ENCODE results near the gene ZDHHC11.
"Not testable (repeated sequence)": the region's sequence is repeated elsewhere in the genome, so short reads cannot be mapped to it uniquely, and the experiment has no call there.

ZDHHC11 gene

GRCh38 chr5:854966-855743 lies 4.4 kb upstream of the ZDHHC11 start:
- Histone ChIP-seq H3K4me1 (ENCODE audit: control insufficient read depth, insufficient read depth, low read depth, low read length) (peaks cover 2% of the 10 kb centered on the region), H3K79me1 (replicated peaks; ENCODE audit: low read length, poor library complexity, severe bottlenecking) (no peaks in the 10 kb centered on the region), H3K9ac (ENCODE audit: low read length) (no peak overlapping the region), H3K27me3 (ENCODE audit: control insufficient read depth in 1 of 2, insufficient read depth in 1 of 2, low read length in 2 of 2) (peaks cover 4 to 44% of the 10 kb centered on the region in 2 experiments), H3K4me2 (ENCODE audit: low read length, poor library complexity, severe bottlenecking) (no peak overlapping the region), H2BK120ac (ENCODE audit: low read depth, low read length) (no peak overlapping the region), H3K23ac (ENCODE audit: low read length in 2 of 2) (no peak overlapping the region), H4K8ac (ENCODE audit: low read length) (no peak overlapping the region), H4K91ac (ENCODE audit: low read length) (no peak overlapping the region), H3K18ac (ENCODE audit: low read depth in 1 of 2, low read length in 2 of 2) (no peak overlapping the region), H3K9me3 (ENCODE audit: control insufficient read depth, low read length) (no peaks in the 10 kb centered on the region), H2AFZ (ENCODE audit: low read depth, low read length) (no peak overlapping the region), H3K4ac (ENCODE audit: low read depth in 1 of 2, low read length in 2 of 2) (no peak overlapping the region), H2BK5ac (ENCODE audit: low read depth, low read length, poor library complexity, severe bottlenecking) (no peak overlapping the region), H3K27ac (ENCODE audit: low read length, poor library complexity, severe bottlenecking) (no peak overlapping the region), H2BK15ac (ENCODE audit: low read depth, poor library complexity, severe bottlenecking) (no peak overlapping the region), H2BK12ac (ENCODE audit: low read length in 2 of 2) (no peak overlapping the region), H3K36me3 (ENCODE audit: control insufficient read depth in 1 of 2, insufficient read depth in 2 of 2, low read depth in 1 of 2, low read length in 2 of 2) (peaks cover 0 to 10% of the 10 kb centered on the region in 2 experiments), H2AK5ac (ENCODE audit: low read length, severe bottlenecking) (no peak overlapping the region), H3K14ac (ENCODE audit: low read length in 2 of 2) (no peak overlapping the region), H3K4me3 (ENCODE audit: insufficient read depth in 1 of 2, low read depth in 1 of 2, low read length in 2 of 2) (no peak overlapping the region)
- WGBS = 95% methylated on average over 32 of the region's 32 CpGs
- no peak for DNase-seq

GRCh38 chr5:854217-854616 lies 3.4 kb upstream of the ZDHHC11 start:
- H3K36me3 ChIP-seq (ENCODE audit: control insufficient read depth in 1 of 2, insufficient read depth in 2 of 2, low read depth in 1 of 2, low read length in 2 of 2) = peaks cover 0 to under 1% of the 10 kb centered on the region in 2 experiments
- H2BK15ac ChIP-seq (ENCODE audit: low read depth, poor library complexity, severe bottlenecking) = no peak overlapping the region
- no peak overlapping the region for H2BK120ac ChIP-seq (ENCODE audit: low read depth, low read length)
- peaks cover 2% of the 10 kb centered on the region for H3K4me1 ChIP-seq (ENCODE audit: control insufficient read depth, insufficient read depth, low read depth, low read length)
- H3K27me3 ChIP-seq (ENCODE audit: control insufficient read depth in 1 of 2, insufficient read depth in 1 of 2, low read length in 2 of 2) = peaks cover 4 to 52% of the 10 kb centered on the region in 2 experiments
- H3K79me1 ChIP-seq (replicated peaks; ENCODE audit: low read length, poor library complexity, severe bottlenecking) = no peaks in the 10 kb centered on the region
- H3K14ac ChIP-seq (ENCODE audit: low read length in 2 of 2) = no peak overlapping the region
- DNase-seq = no peak
- no peak overlapping the region for H3K4me3 ChIP-seq (ENCODE audit: insufficient read depth in 1 of 2, low read depth in 1 of 2, low read length in 2 of 2)
- H2AK5ac ChIP-seq (ENCODE audit: low read length, severe bottlenecking) = no peak overlapping the region
- H3K9ac ChIP-seq (ENCODE audit: low read length) = no peak overlapping the region
- no peak overlapping the region for H4K91ac ChIP-seq (ENCODE audit: low read length)
- 96% methylated on average over 13 of the region's 13 CpGs for WGBS
- H2BK12ac ChIP-seq (ENCODE audit: low read length in 2 of 2) = no peak overlapping the region
- no peaks in the 10 kb centered on the region for H3K9me3 ChIP-seq (ENCODE audit: control insufficient read depth, low read length)
- no peak overlapping the region for H4K8ac ChIP-seq (ENCODE audit: low read length)
- H3K18ac ChIP-seq (ENCODE audit: low read depth in 1 of 2, low read length in 2 of 2) = no peak overlapping the region
- H2BK5ac ChIP-seq (ENCODE audit: low read depth, low read length, poor library complexity, severe bottlenecking) = no peak overlapping the region
- no peak overlapping the region for H3K27ac ChIP-seq (ENCODE audit: low read length, poor library complexity, severe bottlenecking)
- no peak overlapping the region for H3K23ac ChIP-seq (ENCODE audit: low read length in 2 of 2)
- H2AFZ ChIP-seq (ENCODE audit: low read depth, low read length) = no peak overlapping the region
- no peak overlapping the region for H3K4me2 ChIP-seq (ENCODE audit: low read length, poor library complexity, severe bottlenecking)
- H3K4ac ChIP-seq (ENCODE audit: low read depth in 1 of 2, low read length in 2 of 2) = no peak overlapping the region

GRCh38 chr5:853416-854090 lies 2.8 kb upstream of the ZDHHC11 start:
- H2AK5ac ChIP-seq (ENCODE audit: low read length, severe bottlenecking); H3K9ac ChIP-seq (ENCODE audit: low read length); H2AFZ ChIP-seq (ENCODE audit: low read depth, low read length); H3K18ac ChIP-seq (ENCODE audit: low read depth in 1 of 2, low read length in 2 of 2); H4K8ac ChIP-seq (ENCODE audit: low read length); H3K36me3 ChIP-seq (ENCODE audit: control insufficient read depth in 1 of 2, insufficient read depth in 2 of 2, low read depth in 1 of 2, low read length in 2 of 2); H2BK15ac ChIP-seq (ENCODE audit: low read depth, poor library complexity, severe bottlenecking); H2BK5ac ChIP-seq (ENCODE audit: low read depth, low read length, poor library complexity, severe bottlenecking); H2BK120ac ChIP-seq (ENCODE audit: low read depth, low read length); H3K27ac ChIP-seq (ENCODE audit: low read length, poor library complexity, severe bottlenecking); H3K4ac ChIP-seq (ENCODE audit: low read depth in 1 of 2, low read length in 2 of 2); H3K14ac ChIP-seq (ENCODE audit: low read length in 2 of 2); H3K4me3 ChIP-seq (ENCODE audit: insufficient read depth in 1 of 2, low read depth in 1 of 2, low read length in 2 of 2); H3K4me1 ChIP-seq (ENCODE audit: control insufficient read depth, insufficient read depth, low read depth, low read length); H4K91ac ChIP-seq (ENCODE audit: low read length); H2BK12ac ChIP-seq (ENCODE audit: low read length in 2 of 2); H3K79me1 ChIP-seq (replicated peaks; ENCODE audit: low read length, poor library complexity, severe bottlenecking); H3K9me3 ChIP-seq (ENCODE audit: control insufficient read depth, low read length); H3K4me2 ChIP-seq (ENCODE audit: low read length, poor library complexity, severe bottlenecking); DNase-seq; H3K23ac ChIP-seq (ENCODE audit: low read length in 2 of 2): not testable (repeated sequence)
- peaks cover 4 to 52% of the 10 kb centered on the region in 2 experiments for H3K27me3 ChIP-seq (ENCODE audit: control insufficient read depth in 1 of 2, insufficient read depth in 1 of 2, low read length in 2 of 2)
- 91% methylated on average over 18 of the region's 18 CpGs for WGBS

Measured in mesenchymal stem cell (in vitro differentiated cells and primary cell).